ENCODE data around the gene FBXO24. TPM values are rescaled to one million over a fixed set of nuclear protein-coding genes. Genes with fewer than 3 reads are reported as not detected.

The FBXO24 gene
- total RNA-seq, 2 donors from 2014 or later = 1.3 to 3.0 TPM

DNA sequence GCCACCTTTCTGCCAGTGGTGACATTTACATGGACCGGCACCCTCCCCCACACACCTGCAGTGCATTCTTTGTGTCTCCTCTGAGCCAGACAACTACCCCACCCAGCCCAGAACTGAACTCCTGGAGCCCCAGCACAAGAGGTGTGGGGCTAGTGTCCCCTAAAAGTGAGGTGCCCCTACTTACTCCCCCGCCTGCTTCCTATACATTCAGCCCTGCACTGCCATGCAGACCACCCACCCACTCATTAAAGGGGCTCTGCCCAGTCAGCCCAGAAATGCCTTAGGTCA is 14.4 kb upstream of the FBXO24 start:
- WGBS, 2 experiments (ENCODE audit: insufficient coverage in 1 of 2, insufficient read length in 1 of 2) = 96% methylated on average over 2 of the region's 2 CpGs; no CpG with 5 or more reads in 1 of the 2 experiments
- H3K27me3 Mint-ChIP-seq (ENCODE audit: insufficient read depth) = no peaks in the 10 kb centered on the region
- peak overlapping the region; percentile 91 for H3K27ac Mint-ChIP-seq
- H3K9me3 ChIP-seq (ENCODE audit: control insufficient read depth, low read length) = no peaks in the 10 kb centered on the region
- DNase-seq = peak; percentile 77
- no peaks in the 10 kb centered on the region for H3K9me3 Mint-ChIP-seq
- H3K4me1 ChIP-seq (ENCODE audit: control insufficient read depth, insufficient read depth, low read length) = peaks cover 4% of the 10 kb centered on the region
- TF ChIP-seq, protein P1, sequence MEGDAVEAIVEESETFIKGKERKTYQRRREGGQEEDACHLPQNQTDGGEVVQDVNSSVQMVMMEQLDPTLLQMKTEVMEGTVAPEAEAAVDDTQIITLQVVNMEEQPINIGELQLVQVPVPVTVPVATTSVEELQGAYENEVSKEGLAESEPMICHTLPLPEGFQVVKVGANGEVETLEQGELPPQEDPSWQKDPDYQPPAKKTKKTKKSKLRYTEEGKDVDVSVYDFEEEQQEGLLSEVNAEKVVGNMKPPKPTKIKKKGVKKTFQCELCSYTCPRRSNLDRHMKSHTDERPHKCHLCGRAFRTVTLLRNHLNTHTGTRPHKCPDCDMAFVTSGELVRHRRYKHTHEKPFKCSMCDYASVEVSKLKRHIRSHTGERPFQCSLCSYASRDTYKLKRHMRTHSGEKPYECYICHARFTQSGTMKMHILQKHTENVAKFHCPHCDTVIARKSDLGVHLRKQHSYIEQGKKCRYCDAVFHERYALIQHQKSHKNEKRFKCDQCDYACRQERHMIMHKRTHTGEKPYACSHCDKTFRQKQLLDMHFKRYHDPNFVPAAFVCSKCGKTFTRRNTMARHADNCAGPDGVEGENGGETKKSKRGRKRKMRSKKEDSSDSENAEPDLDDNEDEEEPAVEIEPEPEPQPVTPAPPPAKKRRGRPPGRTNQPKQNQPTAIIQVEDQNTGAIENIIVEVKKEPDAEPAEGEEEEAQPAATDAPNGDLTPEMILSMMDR (conservative IDR thresholded peaks at IDR 0.05) = no peak
- peak overlapping the region; percentile 40 for H3K4me3 Mint-ChIP-seq
- no peak overlapping the region for H3K27ac ChIP-seq (ENCODE audit: low read depth, low read length)
- no peaks in the 10 kb centered on the region for H3K27me3 ChIP-seq (ENCODE audit: control insufficient read depth, insufficient read depth, low read length, poor library complexity, severe bottlenecking)
- peak overlapping the region; percentile 2 for H3K9ac ChIP-seq (ENCODE audit: extremely low read depth, low read length, poor library complexity, severe bottlenecking)
- H3K4me1 Mint-ChIP-seq = peaks cover 16% of the 10 kb centered on the region
- no peak overlapping the region for H3K4me3 ChIP-seq (ENCODE audit: low read length)
- H3K36me3 ChIP-seq (ENCODE audit: control insufficient read depth, insufficient read depth, low read length) = peaks cover 4% of the 10 kb centered on the region
- peaks cover 21% of the 10 kb centered on the region for H3K36me3 Mint-ChIP-seq (ENCODE audit: low read depth)

DNA sequence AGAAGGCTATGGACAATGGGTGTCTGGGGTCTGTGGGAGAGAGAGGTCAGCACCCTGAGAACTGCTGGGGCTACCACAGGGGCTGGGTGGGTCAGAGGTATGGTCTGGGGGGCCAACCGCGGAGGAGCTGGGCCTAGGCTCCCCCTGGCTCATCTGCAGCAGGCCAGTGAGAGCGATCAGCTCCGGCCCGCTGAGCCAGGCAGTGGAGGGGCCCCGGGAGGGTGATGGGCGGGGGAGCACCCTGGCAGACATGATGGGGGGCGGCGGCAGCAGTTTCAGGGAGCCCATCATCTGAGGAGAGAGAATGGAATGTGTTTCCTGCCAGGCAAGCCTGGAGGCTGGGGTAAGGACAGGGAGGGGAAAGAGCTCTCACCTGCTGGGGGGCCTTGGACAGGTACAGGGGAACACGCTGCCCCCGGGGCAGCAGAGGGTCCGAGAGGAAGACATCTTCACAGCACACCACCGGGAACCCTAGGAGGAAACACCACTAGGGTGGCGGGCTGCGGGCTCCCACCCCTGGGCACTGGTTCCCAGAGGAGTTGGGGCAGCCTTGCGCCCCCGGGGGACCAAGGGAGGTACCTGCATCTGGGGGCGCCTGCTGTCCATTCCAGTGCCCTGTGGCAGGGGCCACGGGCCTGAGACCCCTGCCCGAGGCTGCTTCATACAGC is 13.7 kb upstream of the FBXO24 start:
- peak; percentile 64 for DNase-seq

DNA sequence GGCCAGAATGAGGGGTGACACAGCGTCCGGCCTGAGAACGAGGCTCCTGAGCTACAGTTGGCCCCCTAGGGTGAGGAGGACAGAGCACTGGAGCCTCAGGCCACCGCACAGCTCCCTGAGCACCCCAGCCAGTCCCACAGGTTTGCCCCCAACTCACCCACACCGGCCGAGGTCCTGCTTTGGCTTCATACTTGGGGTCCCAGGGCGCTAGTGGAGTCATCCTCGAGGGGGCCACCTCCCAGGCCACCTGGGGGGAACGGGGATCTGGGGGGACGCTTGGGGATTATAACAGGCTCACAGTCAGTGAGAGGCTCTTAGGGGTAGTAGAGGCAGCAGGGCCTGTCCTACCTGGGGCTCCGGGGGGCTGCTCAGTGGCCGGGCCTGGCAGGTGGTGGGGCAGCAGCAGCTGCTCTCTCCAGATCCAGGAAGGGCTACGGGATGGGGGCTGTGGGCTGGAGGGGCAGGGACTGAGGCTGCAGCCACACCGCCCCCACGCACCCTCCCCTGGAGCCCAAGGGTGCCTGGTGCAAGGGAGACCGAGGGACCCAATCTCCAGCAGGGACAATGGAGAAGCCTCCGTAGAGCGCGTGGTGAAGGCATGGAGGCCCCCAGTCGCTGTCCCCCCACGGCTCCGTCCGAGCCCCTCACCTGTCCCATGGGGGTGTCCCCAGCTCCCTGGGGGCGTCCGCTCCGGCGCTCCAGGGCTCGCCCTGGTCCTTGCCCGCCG is 13.0 kb upstream of the FBXO24 start:
- no peak overlapping the region for H3K4me3 ChIP-seq (ENCODE audit: low read length)
- DNase-seq = peak; percentile 49
- H3K27me3 ChIP-seq (ENCODE audit: control insufficient read depth, insufficient read depth, low read length, poor library complexity, severe bottlenecking) = no peaks in the 10 kb centered on the region
- peaks cover 23% of the 10 kb centered on the region for H3K36me3 Mint-ChIP-seq (ENCODE audit: low read depth)
- H3K9ac ChIP-seq (ENCODE audit: extremely low read depth, low read length, poor library complexity, severe bottlenecking) = no peak overlapping the region
- H3K4me1 ChIP-seq (ENCODE audit: control insufficient read depth, insufficient read depth, low read length) = peaks cover 4% of the 10 kb centered on the region
- peaks cover 16% of the 10 kb centered on the region for H3K4me1 Mint-ChIP-seq
- H3K27ac Mint-ChIP-seq = no peak overlapping the region
- H3K27me3 Mint-ChIP-seq (ENCODE audit: insufficient read depth) = no peaks in the 10 kb centered on the region
- H3K4me3 Mint-ChIP-seq = no peak overlapping the region
- H3K9me3 Mint-ChIP-seq = no peaks in the 10 kb centered on the region
- 95 to 98% methylated on average over 18 to 30 of the region's 30 CpGs for WGBS, 2 experiments (ENCODE audit: insufficient coverage in 1 of 2, insufficient read length in 1 of 2)
- TF ChIP-seq, protein P1 (conservative IDR thresholded peaks at IDR 0.05) = no peak
- H3K9me3 ChIP-seq (ENCODE audit: control insufficient read depth, low read length) = no peaks in the 10 kb centered on the region
- H3K36me3 ChIP-seq (ENCODE audit: control insufficient read depth, insufficient read depth, low read length) = peaks cover 10% of the 10 kb centered on the region
- no peak overlapping the region for H3K27ac ChIP-seq (ENCODE audit: low read depth, low read length)

More for the DNA sequence above, 13.7 kb upstream of the FBXO24 start:
- H3K4me3 Mint-ChIP-seq = peak overlapping the region; percentile 40
- H3K4me1 ChIP-seq (ENCODE audit: control insufficient read depth, insufficient read depth, low read length) = peaks cover 4% of the 10 kb centered on the region
- no peaks in the 10 kb centered on the region for H3K9me3 ChIP-seq (ENCODE audit: control insufficient read depth, low read length)
- H3K4me1 Mint-ChIP-seq = peaks cover 16% of the 10 kb centered on the region
- H3K27me3 Mint-ChIP-seq (ENCODE audit: insufficient read depth) = no peaks in the 10 kb centered on the region
- no peaks in the 10 kb centered on the region for H3K9me3 Mint-ChIP-seq
- no peak overlapping the region for H3K4me3 ChIP-seq (ENCODE audit: low read length)
- WGBS, 2 experiments (ENCODE audit: insufficient coverage in 1 of 2, insufficient read length in 1 of 2) = 89 to 90% methylated on average over 11 to 20 of the region's 20 CpGs
- TF ChIP-seq, protein P1 (conservative IDR thresholded peaks at IDR 0.05) = peak; percentile 32
- H3K27me3 ChIP-seq (ENCODE audit: control insufficient read depth, insufficient read depth, low read length, poor library complexity, severe bottlenecking) = no peaks in the 10 kb centered on the region
- peak overlapping the region; percentile 91 for H3K27ac Mint-ChIP-seq
- peaks cover 23% of the 10 kb centered on the region for H3K36me3 Mint-ChIP-seq (ENCODE audit: low read depth)
- no peak overlapping the region for H3K27ac ChIP-seq (ENCODE audit: low read depth, low read length)
- H3K36me3 ChIP-seq (ENCODE audit: control insufficient read depth, insufficient read depth, low read length) = peaks cover 5% of the 10 kb centered on the region
- peak overlapping the region; percentile 2 for H3K9ac ChIP-seq (ENCODE audit: extremely low read depth, low read length, poor library complexity, severe bottlenecking)

Measured in endodermal cell (in vitro differentiated cells).